SK-N-MC (cell line): ENCODE measurements around the gene PDSS2.

Experiments
- EZH2 ChIP-seq: fragments of 200-600 bp; sonication (generic); IDR thresholded peaks from one replicate; pipeline ENCODE4 v1.6.1; 2017; ENCODE audit warnings: antibody characterized with exemption
- POLR2AphosphoS5 ChIP-seq: IDR thresholded peaks from 2 replicates; pipeline ENCODE4 v1.6.1; 2012; ENCODE audit warnings: mild to moderate bottlenecking, low read depth, low read length, borderline replicate concordance

- TF ChIP-seq EZH2 (no peak), POLR2AphosphoS5 (no peak)
These were observed 254.0 kb downstream of the PDSS2 start for GRCh38 chr6:107205058-107205998.
